ENCODE results near the gene SPEG.

GRCh38 chr2:219506802-219507526 is 72.3 kb downstream of the SPEG start:
- TF ChIP-seq CTCF (IDR thresholded peaks at IDR 0.05) (no peak), POLR2A (IDR thresholded peaks at IDR 0.05) (no peak), POLR2AphosphoS5 (IDR thresholded peaks at IDR 0.05) (no peak)

Measured in prostate gland (tissue), 2 donors.